Measurements from ENCODE around the gene THEMIS2. TPM values are rescaled to one million over a fixed set of nuclear protein-coding genes. Genes with fewer than 3 reads are reported as not detected.
A peak's percentile ranks its signal among the peaks of the same experiment; 100 is the strongest.

The THEMIS2 gene
- total and polyA plus RNA-seq, 12 donors, result 1.9 to 58.0 (median 19.0) TPM

DNA sequence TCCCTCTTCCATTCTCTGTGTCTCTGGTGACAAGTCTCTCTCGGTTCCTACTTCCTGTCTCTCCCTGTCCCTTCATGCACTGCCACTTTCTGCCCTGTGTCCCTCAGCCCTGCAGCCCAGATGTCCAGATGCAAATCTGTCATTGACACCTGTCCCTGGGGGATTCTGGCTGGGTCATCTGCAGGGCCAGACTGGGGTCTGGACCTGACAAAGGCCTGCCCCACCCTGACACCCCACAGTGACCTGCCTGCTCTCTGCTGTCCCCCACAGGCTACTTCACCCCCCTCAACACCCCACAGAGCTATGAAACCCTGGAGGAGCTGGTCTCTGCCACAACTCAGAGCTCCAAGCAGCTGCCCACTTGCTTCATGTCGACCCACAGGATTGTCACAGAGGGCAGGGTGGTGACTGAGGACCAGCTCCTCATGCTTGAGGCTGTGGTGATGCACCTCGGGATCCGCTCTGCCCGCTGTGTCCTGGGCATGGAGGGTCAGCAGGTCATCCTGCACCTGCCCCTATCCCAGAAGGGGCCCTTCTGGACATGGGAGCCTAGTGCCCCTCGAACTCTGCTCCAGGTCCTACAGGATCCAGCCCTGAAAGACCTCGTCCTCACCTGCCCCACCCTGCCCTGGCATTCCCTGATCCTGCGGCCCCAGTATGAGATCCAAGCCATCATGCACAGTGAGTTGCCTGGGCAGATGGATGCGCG, 7.2 kb downstream of the THEMIS2 start:
- peak in 1 of 7 donors; percentile 5 for DNase-seq
- no peak overlapping the region for H3K4me3 ChIP-seq
- H3K36me3 ChIP-seq (replicated peaks in 1 of 2), result no peaks in the 10 kb centered on the region
- no peaks in the 10 kb centered on the region for H3K4me1 ChIP-seq (replicated peaks in 1 of 2)
- WGBS, 4 donors, result 74 to 87% (median 78%) methylated on average over 5 to 10 of the region's 10 CpGs
- TF ChIP-seq, protein P1, sequence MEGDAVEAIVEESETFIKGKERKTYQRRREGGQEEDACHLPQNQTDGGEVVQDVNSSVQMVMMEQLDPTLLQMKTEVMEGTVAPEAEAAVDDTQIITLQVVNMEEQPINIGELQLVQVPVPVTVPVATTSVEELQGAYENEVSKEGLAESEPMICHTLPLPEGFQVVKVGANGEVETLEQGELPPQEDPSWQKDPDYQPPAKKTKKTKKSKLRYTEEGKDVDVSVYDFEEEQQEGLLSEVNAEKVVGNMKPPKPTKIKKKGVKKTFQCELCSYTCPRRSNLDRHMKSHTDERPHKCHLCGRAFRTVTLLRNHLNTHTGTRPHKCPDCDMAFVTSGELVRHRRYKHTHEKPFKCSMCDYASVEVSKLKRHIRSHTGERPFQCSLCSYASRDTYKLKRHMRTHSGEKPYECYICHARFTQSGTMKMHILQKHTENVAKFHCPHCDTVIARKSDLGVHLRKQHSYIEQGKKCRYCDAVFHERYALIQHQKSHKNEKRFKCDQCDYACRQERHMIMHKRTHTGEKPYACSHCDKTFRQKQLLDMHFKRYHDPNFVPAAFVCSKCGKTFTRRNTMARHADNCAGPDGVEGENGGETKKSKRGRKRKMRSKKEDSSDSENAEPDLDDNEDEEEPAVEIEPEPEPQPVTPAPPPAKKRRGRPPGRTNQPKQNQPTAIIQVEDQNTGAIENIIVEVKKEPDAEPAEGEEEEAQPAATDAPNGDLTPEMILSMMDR (IDR thresholded peaks at IDR 0.05), result no peak
- no peak for TF ChIP-seq POLR2A (IDR thresholded peaks at IDR 0.05)
- intact Hi-C loops (cut with DNase I), result no loop called here
- H3K9me3 ChIP-seq (replicated peaks in 1 of 3), result no peaks in the 10 kb centered on the region
- H3K27ac ChIP-seq, result no peak overlapping the region
- H3K27me3 ChIP-seq, result no peaks in the 10 kb centered on the region

DNA sequence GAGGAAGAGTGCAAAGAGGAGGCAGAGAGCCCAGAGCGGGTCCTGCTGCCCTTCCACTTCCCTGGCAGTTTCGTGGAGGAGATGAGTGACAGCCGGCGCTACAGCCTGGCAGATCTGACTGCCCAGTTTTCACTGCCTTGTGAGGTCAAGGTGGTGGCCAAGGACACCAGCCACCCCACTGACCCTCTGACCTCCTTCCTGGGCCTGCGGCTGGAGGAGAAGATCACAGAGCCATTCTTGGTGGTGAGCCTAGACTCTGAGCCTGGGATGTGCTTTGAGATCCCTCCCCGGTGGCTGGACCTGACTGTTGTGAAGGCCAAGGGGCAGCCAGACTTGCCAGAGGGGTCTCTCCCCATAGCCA, 10.2 kb downstream of the THEMIS2 start:
- TF ChIP-seq POLR2A (IDR thresholded peaks at IDR 0.05), result no peak
- TF ChIP-seq, protein P1 (IDR thresholded peaks at IDR 0.05), result no peak
- no peaks in the 10 kb centered on the region for H3K9me3 ChIP-seq (replicated peaks in 1 of 3)
- H3K27ac ChIP-seq, result peak overlapping the region in 1 of 5 donors; percentile 50
- H3K36me3 ChIP-seq (replicated peaks in 1 of 2), result no peaks in the 10 kb centered on the region
- no peak for DNase-seq
- no peaks in the 10 kb centered on the region for H3K27me3 ChIP-seq
- intact Hi-C loops (cut with DNase I), result no loop called here
- no peaks in the 10 kb centered on the region for H3K4me1 ChIP-seq (replicated peaks in 1 of 2)
- 83 to 89% (median 88%) methylated on average over 4 to 6 of the region's 6 CpGs for WGBS, 4 donors
- no peak overlapping the region for H3K4me3 ChIP-seq

DNA sequence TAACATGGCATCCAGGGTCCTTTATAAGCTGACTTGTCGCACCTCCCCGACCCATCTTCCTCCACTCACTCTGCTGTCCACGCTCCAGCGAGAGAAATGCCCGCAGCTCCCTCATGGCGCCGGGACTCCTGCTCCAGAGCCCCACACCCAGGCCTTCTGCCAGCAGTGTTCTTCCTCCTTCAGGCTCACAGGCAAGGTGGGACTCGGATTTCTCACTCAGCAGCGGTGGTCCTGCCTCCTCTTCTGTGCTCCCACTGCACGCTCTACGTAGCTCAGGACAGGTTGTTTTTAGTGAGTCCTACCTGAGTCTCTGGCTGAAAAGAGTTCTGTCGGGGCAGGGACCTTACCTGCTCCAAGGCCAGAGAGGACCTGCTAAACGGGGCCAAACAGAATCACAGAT, 11.2 kb downstream of the THEMIS2 start:
- no peaks in the 10 kb centered on the region for H3K27me3 ChIP-seq
- no peak overlapping the region for H3K4me3 ChIP-seq
- no peaks in the 10 kb centered on the region for H3K9me3 ChIP-seq (replicated peaks in 1 of 3)
- H3K27ac ChIP-seq, result peak overlapping the region in 2 of 5 donors; percentile 82 to 83
- no peaks in the 10 kb centered on the region for H3K4me1 ChIP-seq (replicated peaks in 1 of 2)
- no peak for DNase-seq
- TF ChIP-seq, protein P1 (IDR thresholded peaks at IDR 0.05), result no peak
- no peak for TF ChIP-seq POLR2A (IDR thresholded peaks at IDR 0.05)
- WGBS, 4 donors, result 87 to 92% (median 90%) methylated on average over 13 of the region's 13 CpGs
- intact Hi-C loops (cut with DNase I), result no loop called here
- H3K36me3 ChIP-seq (replicated peaks in 1 of 2), result no peaks in the 10 kb centered on the region

DNA sequence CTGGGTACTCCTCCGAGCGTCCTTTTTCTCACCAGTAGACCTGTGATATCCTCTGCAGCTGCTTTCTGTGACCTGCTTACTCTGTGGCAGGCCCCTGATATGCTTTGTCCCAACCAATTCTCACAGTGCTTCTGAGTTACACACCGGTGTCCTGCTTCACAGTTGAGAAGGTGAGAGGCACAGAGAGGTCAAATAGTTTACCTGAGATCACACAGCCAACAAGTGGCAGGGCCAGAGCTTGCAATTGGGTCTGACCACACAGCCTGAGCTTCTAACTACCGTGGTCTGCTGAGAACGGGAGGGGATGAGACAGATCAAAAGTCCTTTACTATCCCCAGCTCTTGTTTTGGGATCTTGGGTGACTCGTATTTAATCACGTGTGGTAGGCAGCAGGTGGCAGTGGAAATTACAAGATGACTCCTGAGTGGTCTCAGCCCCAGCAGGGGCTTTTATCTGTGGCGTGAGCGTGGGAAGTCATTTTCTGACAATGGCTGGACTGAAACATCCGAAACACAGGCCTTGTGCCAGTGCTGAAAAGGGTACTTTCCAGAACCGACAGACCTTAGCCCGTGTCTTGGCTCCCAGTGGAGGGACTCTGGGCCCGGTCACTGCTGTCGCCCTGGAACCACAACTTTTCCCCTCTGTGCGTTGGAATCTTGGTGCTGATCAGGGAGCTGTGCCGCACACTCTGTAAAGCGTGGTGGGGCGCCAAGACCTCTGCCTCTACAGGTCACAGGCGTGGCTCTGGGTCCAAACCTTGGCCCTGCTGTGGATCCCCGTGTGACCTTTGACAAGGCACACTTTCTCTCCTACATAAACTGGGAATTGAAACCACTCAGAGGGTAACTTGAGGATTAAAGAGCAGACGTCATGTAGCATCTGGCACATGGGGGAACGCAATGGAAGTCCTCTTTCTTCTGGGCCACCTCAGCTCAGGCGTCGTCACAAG, 11.9 kb downstream of the THEMIS2 start:
- no peaks in the 10 kb centered on the region for H3K4me1 ChIP-seq (replicated peaks in 1 of 2)
- peak in 1 of 7 donors; percentile 44 for DNase-seq
- 82 to 90% (median 87%) methylated on average over 13 to 24 of the region's 24 CpGs for WGBS, 4 donors
- peaks cover 0 to 4% of the 10 kb centered on the region in 2 donors for H3K36me3 ChIP-seq (replicated peaks in 1 of 2)
- peak overlapping the region in 4 of 5 donors; percentile 13 to 83 (median 58) for H3K27ac ChIP-seq
- H3K9me3 ChIP-seq (replicated peaks in 1 of 3), result no peaks in the 10 kb centered on the region
- TF ChIP-seq, protein P1 (IDR thresholded peaks at IDR 0.05), result no peak
- TF ChIP-seq POLR2A (IDR thresholded peaks at IDR 0.05), result no peak
- H3K4me3 ChIP-seq, result no peak overlapping the region
- H3K27me3 ChIP-seq, result no peaks in the 10 kb centered on the region
- intact Hi-C loops (cut with DNase I), result no loop called here
